Neural cell (in vitro differentiated cells): ENCODE results near the gene SDK1.

Experiments used
- CTCF ChIP-seq: fragments of 450-650 bp; IDR thresholded peaks from 2 replicates; pipeline ENCODE4 v1.5.1; 2014; ENCODE audit warnings: antibody characterized with exemption, mild to moderate bottlenecking, moderate library complexity; ENCODE audit not compliant: poor library complexity, severe bottlenecking
- RAD21 ChIP-seq: fragments of 450-650 bp; conservative IDR thresholded peaks from 2 replicates; pipeline ENCODE4 v1.6.1; 2014; ENCODE audit warnings: antibody characterized with exemption, mild to moderate bottlenecking, moderate library complexity

GRCh38 chr7:3283130-3283704, 17.8 kb upstream of the SDK1 start:
- TF ChIP-seq RAD21, result no peak
- no peak for TF ChIP-seq CTCF
